Endothelial cell of umbilical vein (primary cell): ENCODE measurements around the gene METTL2A. TPM values are rescaled to one million over a fixed set of nuclear protein-coding genes. Genes with fewer than 3 reads are reported as not detected.

Experiments
- BruUV-seq: library from RNA; stranded (reverse); fragments of 400-500 nt; replicated peaks from 2 replicates; lab custom pipeline; 2021; lab: Mats Ljungman, UMichigan
- CTCF ChIA-PET: fragments of 300-600, 350-600 bp; sonication (Branson Sonifier 250); formaldehyde crosslinking; loops from one replicate; lab custom pipeline; 2021; ENCODE audit warnings: antibody characterized with exemption, inconsistent platforms; lab: Charles Lee
- POLR2A ChIA-PET: fragments of 300-600, 350-600 bp; sonication (Branson Sonifier 250); formaldehyde crosslinking; loops from one replicate; lab custom pipeline; 2021; ENCODE audit warnings: antibody characterized with exemption, inconsistent platforms; lab: Charles Lee
- DNase-seq: peaks from one replicate; pipeline ENCODE4 v3.0.0-alpha.2; 2011; ENCODE audit warnings: low read depth, low spot score
- FAIRE-seq: peaks from 2 replicates; lab custom pipeline; 2011; peaks lifted over from hg19 to GRCh38; lab: Jason Lieb, UNC
- H2AFZ ChIP-seq: 2 replicates; pipeline ENCODE4 v1.6.0; 2012; ENCODE audit warnings: low read depth, low read length, control low read depth, inconsistent platforms
- H3K27ac ChIP-seq: 2 replicates; pipeline ENCODE4 v1.5.1; 2011; ENCODE audit warnings: low read depth, mild to moderate bottlenecking, control low read depth, low read length, moderate library complexity; ENCODE audit not compliant: insufficient read depth
- H3K27me3 ChIP-seq, 2 experiments: 2 replicates each; pipeline versions ENCODE4 v1.6.0 to v1.6.1; 2011; ENCODE audit warnings: low read length in 2 of 2, mixed read lengths in 1 of 2; ENCODE audit not compliant: control insufficient read depth in 2 of 2, insufficient read depth in 2 of 2
- H3K36me3 ChIP-seq, 2 experiments: 2 replicates in 1 of 2; 3 replicates in 1 of 2; pipeline ENCODE4 v1.5.1; 2011; ENCODE audit warnings: low read length in 2 of 2, mild to moderate bottlenecking in 1 of 2, moderate library complexity in 1 of 2; ENCODE audit not compliant: control insufficient read depth in 2 of 2, insufficient read depth in 2 of 2; ENCODE audit errors: extremely low read depth in 1 of 2
- H3K4me1 ChIP-seq: 3 replicates; pipeline ENCODE4 v1.5.1; 2011; ENCODE audit warnings: mild to moderate bottlenecking, low read length; ENCODE audit not compliant: control insufficient read depth, insufficient read depth; ENCODE audit errors: extremely low read depth
- H3K4me2 ChIP-seq: 2 replicates; pipeline ENCODE4 v1.6.1; 2011; ENCODE audit warnings: low read length, control low read depth, mixed read lengths; ENCODE audit not compliant: insufficient read depth
- H3K4me3 ChIP-seq, 3 experiments: fragments of 200-600 bp in 1 of 3; sonication (generic), shearing (Covaris generic) in 1 of 3; replicated peaks in 1 of 3; 2 replicates each; pipeline ENCODE4 v1.5.1; 2011 to 2016; ENCODE audit warnings: control low read depth in 3 of 3, low read length in 3 of 3, mild to moderate bottlenecking in 2 of 3, inconsistent platforms in 1 of 3, low read depth in 1 of 3, moderate library complexity in 1 of 3; ENCODE audit not compliant: insufficient read depth in 1 of 3
- H3K79me2 ChIP-seq: 2 replicates; pipeline ENCODE4 v1.6.0; 2012; ENCODE audit warnings: low read length, inconsistent platforms; ENCODE audit not compliant: control insufficient read depth, insufficient read depth
- H3K9ac ChIP-seq: replicated peaks from 2 replicates; pipeline ENCODE3; 2011; ENCODE audit warnings: low read length, control low read depth; ENCODE audit not compliant: insufficient read depth; ENCODE audit errors: extremely low read depth
- H3K9me1 ChIP-seq: replicated peaks from 3 replicates; pipeline ENCODE4 v1.6.0; 2011; ENCODE audit warnings: mild to moderate bottlenecking, low read length; ENCODE audit not compliant: control insufficient read depth, insufficient read depth; ENCODE audit errors: extremely low read depth
- H3K9me3 ChIP-seq: replicated peaks from 2 replicates; pipeline ENCODE4 v1.5.1; 2012; ENCODE audit warnings: low read length, inconsistent platforms; ENCODE audit not compliant: control insufficient read depth, insufficient read depth
- H4K20me1 ChIP-seq: replicated peaks from 2 replicates; pipeline ENCODE3; 2011; ENCODE audit warnings: mild to moderate bottlenecking, low read length; ENCODE audit not compliant: control insufficient read depth, insufficient read depth; ENCODE audit errors: extremely low read depth
- EZH2 ChIP-seq: IDR thresholded peaks from 2 replicates; pipeline ENCODE4 v1.6.1; 2012; ENCODE audit warnings: borderline replicate concordance, low read depth, mild to moderate bottlenecking, moderate library complexity, low read length, inconsistent platforms; ENCODE audit not compliant: severe bottlenecking
- GATA2 ChIP-seq: IDR thresholded peaks from 2 replicates; pipeline ENCODE4 v1.7.0; 2011; ENCODE audit warnings: low read depth, mild to moderate bottlenecking, moderate library complexity, mixed read lengths, low read length; ENCODE audit not compliant: insufficient read length, insufficient read depth
- JUN ChIP-seq: IDR thresholded peaks from 2 replicates; pipeline ENCODE4 v1.6.1; 2011; ENCODE audit warnings: borderline replicate concordance, low read depth; ENCODE audit not compliant: insufficient read length, insufficient read depth
- MYC ChIP-seq: IDR thresholded peaks from one replicate; pipeline ENCODE4 v1.6.1; 2011; ENCODE audit warnings: mild to moderate bottlenecking, low read depth, low read length
- POLR2A ChIP-seq: IDR thresholded peaks from 2 replicates; pipeline ENCODE4 v1.6.1; 2012; ENCODE audit warnings: low read depth, mild to moderate bottlenecking, control low read depth, low read length
- POLR2AphosphoS5 ChIP-seq: IDR thresholded peaks from 2 replicates; pipeline ENCODE4 v1.6.1; 2012; ENCODE audit warnings: low read depth, mild to moderate bottlenecking, control low read depth, low read length, moderate library complexity; ENCODE audit not compliant: insufficient read depth
- dilution Hi-C: fragments of 300-500 bp; cut with MboI; formaldehyde crosslinking; loops from one replicate; pipeline ENCODE4 v1.15.0; 2019; ENCODE audit warnings: low sequenced_read_pairs; ENCODE audit not compliant: extremely low pct_ligation_motif_present
- intact Hi-C: fragments of 100-400 bp; cut with micrococcal nuclease; formaldehyde crosslinking; loops from one replicate; pipeline ENCODE4 v1.10.0; 2022
- polyA plus RNA-seq, 4 experiments: library from polyadenylated mRNA; depleted of rRNA in 3 of 4; stranded (reverse) in 3 of 4; unstranded in 1 of 4; fragments of >200 nt; gene quantifications; 2 replicates each; pipeline versions ENCODE4 v1.2.1 to v1.2.3, GENCODE V29; 2011 to 2012; ENCODE audit warnings: missing spikeins in 1 of 4
- total RNA-seq: library from RNA; stranded (reverse); gene quantifications from 2 replicates; pipeline ENCODE4 v1.2.3, GENCODE V29; 2021
- TF ChIP-seq, protein P1 (sequence below): IDR thresholded peaks from 2 replicates; pipeline ENCODE4 v1.6.1; 2011; ENCODE audit not compliant: insufficient read depth, insufficient read length
- TF ChIP-seq, protein P2 (sequence below), 2 donors: IDR thresholded peaks; 1 replicate in 1 of 2; 2 replicates in 1 of 2; pipeline ENCODE4 v1.5.1; 2011; ENCODE audit warnings: low read length in 2 of 2, mild to moderate bottlenecking in 2 of 2, moderate library complexity in 2 of 2, control low read depth in 1 of 2, inconsistent platforms in 1 of 2, low read depth in 1 of 2; ENCODE audit not compliant: insufficient read depth in 1 of 2; ENCODE audit errors: extremely low read depth in 1 of 2

The METTL2A gene
- total and polyA plus RNA-seq, 2 donors (not counting 3 experiments of a cell fraction or from before 2014, with no cell fraction given) = 9.0 to 23.3 TPM

DNA sequence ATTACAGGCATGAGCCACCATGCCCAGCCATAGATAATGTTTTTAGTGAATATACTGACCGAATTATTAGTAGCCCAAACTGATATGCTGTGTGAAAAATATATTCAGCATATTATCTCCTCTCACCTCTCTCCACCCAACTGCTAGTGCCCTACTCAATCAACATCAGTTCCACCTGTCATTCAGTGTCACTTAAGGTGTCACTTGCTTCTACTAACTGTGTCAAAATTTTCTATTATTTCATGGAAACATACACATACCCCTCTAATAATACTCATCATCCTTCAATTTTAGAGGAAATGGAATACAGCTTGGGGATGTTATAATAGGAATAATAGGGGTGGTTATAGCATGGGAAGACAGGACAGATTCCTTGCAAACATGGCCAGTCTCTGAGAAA lies 30.8 kb upstream of the METTL2A start:
- H2AFZ ChIP-seq = no peak overlapping the region
- H3K79me2 ChIP-seq = no peaks in the 10 kb centered on the region
- H3K27ac ChIP-seq = no peak overlapping the region
- H4K20me1 ChIP-seq = no peaks in the 10 kb centered on the region
- TF ChIP-seq POLR2A = no peak
- TF ChIP-seq MYC = no peak
- TF ChIP-seq GATA2 = no peak
- no peak for TF ChIP-seq EZH2
- TF ChIP-seq, protein P1, sequence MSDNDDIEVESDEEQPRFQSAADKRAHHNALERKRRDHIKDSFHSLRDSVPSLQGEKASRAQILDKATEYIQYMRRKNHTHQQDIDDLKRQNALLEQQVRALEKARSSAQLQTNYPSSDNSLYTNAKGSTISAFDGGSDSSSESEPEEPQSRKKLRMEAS = no peak
- TF ChIP-seq JUN = no peak
- TF ChIP-seq, protein P2, sequence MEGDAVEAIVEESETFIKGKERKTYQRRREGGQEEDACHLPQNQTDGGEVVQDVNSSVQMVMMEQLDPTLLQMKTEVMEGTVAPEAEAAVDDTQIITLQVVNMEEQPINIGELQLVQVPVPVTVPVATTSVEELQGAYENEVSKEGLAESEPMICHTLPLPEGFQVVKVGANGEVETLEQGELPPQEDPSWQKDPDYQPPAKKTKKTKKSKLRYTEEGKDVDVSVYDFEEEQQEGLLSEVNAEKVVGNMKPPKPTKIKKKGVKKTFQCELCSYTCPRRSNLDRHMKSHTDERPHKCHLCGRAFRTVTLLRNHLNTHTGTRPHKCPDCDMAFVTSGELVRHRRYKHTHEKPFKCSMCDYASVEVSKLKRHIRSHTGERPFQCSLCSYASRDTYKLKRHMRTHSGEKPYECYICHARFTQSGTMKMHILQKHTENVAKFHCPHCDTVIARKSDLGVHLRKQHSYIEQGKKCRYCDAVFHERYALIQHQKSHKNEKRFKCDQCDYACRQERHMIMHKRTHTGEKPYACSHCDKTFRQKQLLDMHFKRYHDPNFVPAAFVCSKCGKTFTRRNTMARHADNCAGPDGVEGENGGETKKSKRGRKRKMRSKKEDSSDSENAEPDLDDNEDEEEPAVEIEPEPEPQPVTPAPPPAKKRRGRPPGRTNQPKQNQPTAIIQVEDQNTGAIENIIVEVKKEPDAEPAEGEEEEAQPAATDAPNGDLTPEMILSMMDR (IDR thresholded peaks at IDR 0.05; ENCODE audit: extremely low read depth in 1 of 2, insufficient read depth in 1 of 2, low read depth in 1 of 2, low read length in 2 of 2) = no peak
- no peak for TF ChIP-seq POLR2AphosphoS5
- H3K9me3 ChIP-seq = no peaks in the 10 kb centered on the region
- no peak overlapping the region for H3K4me2 ChIP-seq
- H3K9ac ChIP-seq = no peak overlapping the region
- DNase-seq (no peak), FAIRE-seq (no peak)
- BruUV-seq = no TSS peak
- no peak overlapping the region for H3K4me3 ChIP-seq
- ChIA-PET POLR2A (no interaction called here), CTCF (no interaction called here)
- H3K27me3 ChIP-seq = peaks cover 0 to 4% of the 10 kb centered on the region in 2 experiments
- dilution Hi-C loops = no loop called here
- no peaks in the 10 kb centered on the region for H3K36me3 ChIP-seq
- H3K4me1 ChIP-seq = no peaks in the 10 kb centered on the region
- intact Hi-C loops = no loop called here
- H3K9me1 ChIP-seq = no peaks in the 10 kb centered on the region
